HG03108 (cell line): ENCODE results near the gene KCNMA1.

Experiments
- ATAC-seq: cut with Tn5 transposase; IDR thresholded peaks from one replicate; pipeline ENCODE4 v1.9.1; 2021; ENCODE audit warnings: moderate library complexity; ENCODE audit not compliant: unreplicated experiment

The KCNMA1 gene

DNA sequence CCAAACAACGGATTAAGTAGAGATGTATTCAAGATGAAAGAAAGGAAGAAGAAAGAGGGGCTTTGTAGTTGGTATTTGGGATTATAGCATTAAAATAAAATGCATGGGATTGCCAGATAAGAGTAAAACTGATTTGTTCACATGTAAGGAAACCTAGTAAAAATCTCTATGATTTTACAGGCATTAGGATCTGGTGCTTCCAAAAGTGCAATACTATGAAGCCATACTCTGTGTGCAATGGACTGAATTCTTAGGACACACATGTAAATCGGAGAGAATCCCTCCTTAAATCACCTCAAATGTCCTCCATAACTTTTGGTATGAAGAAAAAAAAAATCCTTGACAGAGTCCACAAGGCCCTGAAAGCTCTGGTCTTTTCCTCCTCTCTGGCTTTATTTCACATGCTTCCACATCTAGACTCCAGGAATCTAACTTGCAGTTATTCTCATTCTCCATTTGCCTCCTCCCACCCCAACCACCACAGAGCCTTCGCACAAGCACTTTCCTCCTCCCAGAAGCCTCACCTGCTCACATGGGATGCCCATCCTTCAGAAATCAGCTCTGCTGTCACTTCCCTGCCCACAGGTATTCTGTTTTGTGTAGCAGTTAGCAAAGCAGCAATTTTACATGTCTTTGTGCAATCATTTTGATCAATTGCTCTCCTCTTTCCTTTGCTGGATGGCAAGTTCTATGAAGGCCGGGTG lies 378.3 kb downstream of the KCNMA1 start:
- ATAC-seq, result no peak

DNA sequence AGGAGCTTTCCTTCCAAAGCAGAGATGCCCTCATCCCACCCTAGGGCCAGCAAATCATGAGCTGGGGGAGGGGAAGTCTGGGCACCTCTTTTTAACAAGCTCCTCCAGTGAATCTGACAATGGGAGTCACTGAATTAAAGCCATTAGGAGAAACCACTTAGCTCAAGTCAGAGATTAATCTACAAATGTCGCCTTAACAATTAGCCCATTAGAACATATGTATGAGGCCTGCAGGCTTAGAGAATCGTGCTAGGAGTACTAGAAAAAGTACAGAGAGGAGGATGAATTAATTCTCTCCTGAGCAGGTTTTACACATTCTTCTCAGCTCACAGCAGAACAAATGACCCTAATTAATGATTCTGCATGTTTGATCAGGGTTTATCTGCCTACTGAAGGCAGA lies 381.3 kb downstream of the KCNMA1 start:
- no peak for ATAC-seq

DNA sequence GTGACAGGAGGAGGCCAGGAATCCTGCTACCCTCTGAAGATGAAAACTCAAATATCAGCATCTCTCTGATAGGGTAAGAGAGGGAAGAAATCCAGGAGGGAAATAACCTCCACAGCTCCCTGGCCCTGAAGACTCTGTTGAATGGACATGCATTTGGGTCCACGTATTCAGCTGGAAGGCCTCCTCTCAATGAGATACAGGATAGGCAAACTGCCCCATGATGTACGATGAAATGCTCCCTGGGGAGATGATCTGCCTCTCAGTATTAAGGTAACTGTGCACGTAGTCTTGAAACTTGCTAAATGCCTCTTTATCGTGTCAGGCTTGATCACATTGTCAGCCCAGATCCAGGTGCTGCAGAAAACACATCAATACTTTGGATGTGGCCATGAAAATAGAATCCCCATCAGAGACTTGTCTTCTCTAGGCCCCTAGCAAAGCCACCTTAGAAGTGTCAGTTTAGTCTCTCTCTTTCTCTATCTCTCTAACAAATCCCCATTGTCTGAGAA lies 384.0 kb downstream of the KCNMA1 start:
- ATAC-seq, result no peak

DNA sequence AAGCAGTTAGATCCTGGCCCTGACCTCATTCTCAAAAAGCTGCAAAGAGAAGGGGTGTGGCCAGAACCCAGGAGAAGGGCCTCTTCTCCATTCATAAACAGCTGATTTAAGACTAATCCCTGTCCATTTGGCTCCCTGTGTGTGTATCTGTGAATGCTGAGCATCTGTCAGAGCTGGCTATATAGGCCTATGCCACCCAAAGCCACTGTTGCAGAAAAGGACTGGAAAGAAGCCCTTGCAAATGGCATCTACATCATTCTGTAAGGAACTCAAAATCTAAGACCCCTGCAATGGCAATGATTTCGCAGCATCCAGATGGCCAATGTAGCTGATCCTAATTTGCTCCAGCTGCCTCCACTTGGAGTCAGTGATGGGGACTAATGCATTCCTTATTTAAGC lies 384.5 kb downstream of the KCNMA1 start:
- ATAC-seq, result no peak

DNA sequence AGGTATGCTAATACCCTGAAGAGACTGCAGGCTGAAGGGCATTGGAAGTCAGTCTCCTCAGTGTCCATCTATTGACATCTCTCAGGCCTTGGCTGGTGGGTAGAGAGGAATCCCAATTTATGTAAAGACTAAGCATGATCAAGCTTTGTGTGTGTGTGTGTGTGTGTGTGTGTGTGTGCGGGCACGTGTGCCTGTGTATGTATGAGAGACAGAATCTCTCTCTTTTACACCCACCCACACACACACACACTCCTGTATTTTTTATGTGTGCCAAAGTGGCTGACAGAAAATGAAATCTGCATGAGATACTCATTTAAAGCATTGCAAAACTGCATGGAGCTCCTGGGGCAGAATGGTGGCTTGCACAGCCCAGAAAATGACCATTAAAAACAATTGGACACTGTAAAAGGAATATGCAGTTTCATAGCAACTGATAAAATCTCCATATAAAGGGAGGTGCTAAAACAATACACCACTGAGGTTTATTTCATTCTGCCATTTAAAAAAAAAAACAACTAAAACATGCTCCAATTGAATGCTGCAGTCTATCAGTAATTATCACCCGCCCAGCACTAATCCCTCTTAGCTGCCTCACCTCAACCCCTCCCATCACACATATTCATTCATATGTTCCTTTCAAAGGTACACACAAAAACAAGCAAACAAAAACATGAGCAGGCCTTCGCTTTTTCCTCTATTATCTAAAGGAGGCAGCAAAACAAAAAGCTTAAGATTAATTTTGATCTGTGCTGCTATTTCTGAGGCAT lies 385.0 kb downstream of the KCNMA1 start:
- no peak for ATAC-seq

DNA sequence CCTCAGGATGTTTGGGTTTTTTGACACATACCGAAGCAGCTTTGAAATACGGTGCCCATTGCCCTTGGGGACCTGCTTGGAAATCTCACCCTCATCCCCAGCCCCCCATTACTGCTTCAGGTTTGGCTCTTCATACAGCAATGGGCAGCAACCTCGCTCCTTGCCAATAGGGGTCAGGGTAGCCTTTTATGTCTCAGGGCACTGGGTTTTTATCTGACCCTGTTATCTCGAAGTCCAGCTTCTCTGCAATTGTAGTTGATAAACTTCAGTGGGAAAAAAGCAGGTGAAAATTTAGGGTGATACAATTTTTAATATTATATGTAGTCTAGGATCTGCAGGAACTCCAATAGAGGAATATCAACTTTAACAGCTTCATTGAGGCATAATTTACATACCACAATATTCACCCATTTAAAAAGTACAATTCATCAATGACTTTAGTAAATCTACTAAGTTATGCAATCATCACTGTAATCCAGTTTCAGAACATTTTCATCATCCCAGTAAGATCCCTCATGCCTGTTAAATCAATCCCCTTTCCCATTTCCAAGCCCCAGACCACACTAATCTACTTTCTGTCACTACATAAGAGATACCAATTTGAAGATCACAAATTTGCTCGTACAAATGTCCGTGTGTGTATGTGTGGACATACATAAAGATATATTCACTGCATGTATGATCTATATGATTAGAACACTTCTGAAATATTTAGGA lies 386.2 kb downstream of the KCNMA1 start:
- no peak for ATAC-seq

DNA sequence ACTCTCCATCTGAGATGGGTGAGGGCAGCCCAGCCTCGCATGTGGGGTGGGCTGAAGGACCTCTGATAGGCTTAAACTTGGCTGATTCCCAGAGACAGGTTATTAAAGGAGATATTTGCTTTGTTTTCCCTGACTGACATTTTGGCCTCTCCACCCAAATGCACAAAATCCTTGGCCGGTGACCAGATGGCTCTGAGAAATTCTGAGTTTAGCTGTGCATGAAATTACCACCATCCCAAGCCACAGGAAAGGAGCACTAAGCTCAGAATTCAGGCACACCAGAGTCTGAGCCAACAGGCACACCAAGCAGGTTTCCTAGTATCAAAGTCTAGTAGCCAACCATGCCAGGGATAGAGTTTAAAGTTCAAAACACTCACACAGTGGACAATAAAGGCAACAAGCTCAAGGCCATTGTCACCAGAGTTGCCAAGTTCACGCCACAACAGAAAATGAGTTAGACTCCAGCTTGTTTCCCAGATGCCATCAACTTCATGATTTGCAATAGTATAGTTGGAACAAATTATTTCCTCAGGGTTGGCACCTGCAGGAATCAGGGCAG lies 387.6 kb downstream of the KCNMA1 start:
- no peak for ATAC-seq

DNA sequence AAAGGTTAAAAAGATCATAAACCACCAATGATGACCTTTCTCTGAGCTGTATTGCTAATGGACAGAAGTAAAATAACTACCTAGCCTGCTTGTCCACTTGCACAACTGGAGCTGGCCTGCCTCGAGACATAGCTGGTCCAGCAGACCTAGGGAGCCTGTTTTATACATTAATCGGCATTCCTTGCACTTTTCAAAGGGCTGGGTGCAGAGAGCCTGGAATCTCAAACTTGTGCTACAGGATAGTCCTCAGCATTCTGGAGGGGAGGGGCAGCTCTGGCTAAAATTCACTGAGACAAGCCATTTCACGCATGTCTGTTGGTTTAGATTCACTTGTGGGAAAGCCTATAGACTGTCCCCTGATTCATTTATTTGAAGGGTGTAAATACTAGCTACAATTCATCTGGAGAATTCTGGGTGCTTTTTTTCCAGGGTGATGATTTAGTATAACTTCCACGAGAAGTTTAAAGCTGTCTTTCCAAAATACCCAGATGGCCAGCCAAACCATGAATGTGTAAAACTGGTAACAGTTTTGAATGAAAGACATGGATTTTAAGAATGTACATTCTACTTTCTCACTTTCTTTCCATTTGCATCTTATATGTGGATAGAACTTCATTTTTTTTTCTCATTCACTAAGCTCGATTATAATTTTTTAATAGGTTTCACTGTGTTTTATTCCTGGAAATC lies 389.4 kb downstream of the KCNMA1 start:
- ATAC-seq, result no peak

DNA sequence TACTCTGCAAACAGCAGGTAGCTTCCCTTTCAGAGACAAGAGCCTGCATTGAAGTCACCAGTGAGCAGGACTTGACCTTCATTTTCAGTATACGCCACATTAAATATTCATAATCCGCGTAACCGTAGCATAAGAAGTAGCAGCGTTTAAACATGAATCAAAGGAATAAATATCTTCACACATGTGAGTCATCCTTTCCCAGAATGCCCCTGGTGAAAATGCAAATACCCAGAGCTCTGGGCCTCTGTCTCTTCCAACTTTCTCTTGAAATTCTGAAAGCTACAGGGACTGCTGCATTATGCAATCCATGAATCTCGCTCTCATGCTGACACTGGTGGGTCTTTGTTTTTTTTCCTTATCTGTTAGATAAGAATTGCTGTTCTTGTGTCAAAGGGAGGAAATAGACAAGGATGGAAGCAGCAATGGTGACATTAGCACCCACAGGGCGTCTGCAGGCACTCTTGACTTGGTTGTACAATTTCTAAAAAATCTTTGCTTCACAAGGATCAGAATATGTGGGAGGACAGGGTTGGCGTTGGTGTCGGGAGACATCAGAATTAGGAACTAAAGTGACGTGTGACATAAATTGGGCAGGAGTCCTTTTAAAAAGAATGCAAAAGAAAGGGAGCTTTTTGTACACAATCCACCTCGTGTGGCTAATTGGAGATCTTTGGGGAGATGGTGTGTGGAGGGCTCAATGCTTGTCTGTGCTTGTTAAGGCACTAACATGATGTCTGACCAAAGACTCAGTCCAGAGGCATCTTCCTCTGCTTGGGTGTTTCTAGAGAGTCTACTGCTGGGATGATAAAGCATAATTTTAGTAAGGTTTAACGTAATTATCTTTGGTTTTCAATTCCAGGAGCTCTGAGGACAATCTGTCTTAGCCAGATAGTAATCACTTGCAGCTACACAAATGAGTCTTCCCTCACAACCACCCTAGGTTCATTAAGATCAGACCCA lies 390.3 kb downstream of the KCNMA1 start:
- no peak for ATAC-seq

DNA sequence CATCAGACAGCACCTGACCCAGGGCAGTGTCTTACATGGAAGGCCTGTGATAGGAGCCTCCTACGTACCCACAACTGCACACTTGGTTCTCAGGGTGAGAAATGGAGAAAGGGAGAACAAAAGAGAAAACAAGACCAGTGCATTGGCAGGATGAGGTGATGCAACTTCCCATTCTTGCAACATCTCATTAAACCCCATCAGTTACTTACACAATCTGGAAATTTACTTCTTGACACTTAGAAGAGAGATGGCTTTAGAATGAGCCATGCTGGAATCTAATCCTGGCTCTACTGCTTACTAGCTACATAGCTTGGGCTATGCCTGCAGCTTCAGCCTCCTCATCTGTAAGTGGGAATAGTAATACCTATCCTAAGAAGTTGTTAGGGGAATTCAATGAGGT lies 391.7 kb downstream of the KCNMA1 start:
- no peak for ATAC-seq

DNA sequence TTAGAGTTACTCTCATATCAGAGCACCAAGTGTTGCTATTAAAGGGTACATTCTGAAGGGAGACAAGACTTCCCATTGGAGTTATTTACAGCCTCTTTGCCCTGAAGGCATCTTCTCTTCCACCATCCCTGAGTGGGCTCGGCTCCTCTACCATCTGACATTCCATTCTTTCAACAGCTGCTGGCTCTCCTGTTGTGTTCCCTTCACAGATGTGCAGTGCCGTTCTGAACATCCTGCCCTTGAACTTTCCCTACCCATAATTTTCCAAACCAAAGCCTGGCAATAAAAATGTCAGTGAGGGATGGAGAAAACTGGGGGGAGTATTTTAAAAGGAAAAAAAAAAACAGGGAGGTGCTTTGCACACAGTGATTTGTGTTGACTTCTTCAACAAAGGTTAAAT lies 392.9 kb downstream of the KCNMA1 start:
- no peak for ATAC-seq

DNA sequence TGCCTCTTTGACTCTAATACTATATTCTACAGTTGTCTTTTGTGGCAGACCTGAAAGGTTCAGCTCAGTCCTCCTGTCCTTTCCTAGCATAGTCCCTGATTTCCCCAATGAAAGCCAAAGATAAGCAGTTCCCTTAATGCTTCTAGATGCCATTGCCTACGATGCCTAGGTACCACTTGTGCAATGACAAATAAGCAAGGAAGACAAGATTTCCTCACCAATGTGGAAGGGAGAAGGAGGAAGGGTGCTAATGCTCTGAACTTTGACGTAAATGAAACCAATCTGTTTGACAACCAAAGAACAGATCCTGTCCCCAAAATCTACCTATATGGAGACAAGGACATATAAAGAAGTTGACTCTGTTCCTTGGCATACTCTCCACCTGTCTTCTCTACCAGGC lies 393.3 kb downstream of the KCNMA1 start:
- ATAC-seq, result no peak

DNA sequence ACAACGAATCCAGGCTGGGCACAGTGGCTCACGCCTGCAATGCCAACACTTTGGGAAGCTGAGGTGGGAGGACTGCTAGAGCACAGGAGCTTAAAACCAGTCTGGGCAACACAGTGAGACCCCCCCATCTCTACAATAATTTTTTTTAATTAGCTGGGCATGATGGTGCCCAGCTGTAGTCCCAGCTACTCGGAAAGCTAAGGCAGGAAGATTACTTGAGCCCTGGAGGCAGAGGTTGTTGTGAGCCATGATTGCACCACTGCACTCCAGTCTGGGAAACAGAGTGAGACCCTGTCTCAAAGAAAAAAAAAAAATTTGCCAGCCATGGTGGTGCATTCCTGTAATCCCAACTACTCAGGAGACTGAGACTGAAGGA lies 396.3 kb downstream of the KCNMA1 start:
- no peak for ATAC-seq

DNA sequence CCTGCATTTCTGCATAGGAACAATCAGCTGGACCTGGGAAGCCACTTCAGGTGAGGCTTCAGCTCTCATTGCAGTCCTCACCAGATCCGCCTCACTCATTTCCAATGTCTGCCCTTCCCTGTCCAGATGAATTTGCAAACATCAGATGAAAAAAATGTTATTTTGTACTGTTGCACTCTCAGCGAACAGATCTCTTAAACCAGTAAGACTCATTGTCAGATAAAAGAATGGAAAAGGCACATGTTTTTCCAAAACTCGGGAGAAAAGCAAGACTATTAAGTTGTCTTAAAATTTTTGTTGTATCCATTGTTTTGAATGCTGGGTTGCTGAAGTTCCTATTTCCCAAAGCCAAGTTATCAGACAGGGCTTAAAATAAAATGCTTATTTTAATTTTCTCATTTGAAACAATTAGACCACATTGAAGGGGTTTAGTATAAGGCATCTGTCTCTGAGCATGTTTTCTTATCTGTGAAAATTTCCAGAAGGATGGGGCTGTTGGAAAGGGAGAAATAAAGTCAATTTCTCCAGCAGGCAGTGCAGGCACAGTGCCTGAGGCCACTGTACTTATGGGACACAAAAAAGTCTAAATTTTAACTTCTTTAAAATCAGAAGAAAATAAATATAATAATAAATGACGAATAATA lies 396.8 kb downstream of the KCNMA1 start:
- ATAC-seq, result no peak

DNA sequence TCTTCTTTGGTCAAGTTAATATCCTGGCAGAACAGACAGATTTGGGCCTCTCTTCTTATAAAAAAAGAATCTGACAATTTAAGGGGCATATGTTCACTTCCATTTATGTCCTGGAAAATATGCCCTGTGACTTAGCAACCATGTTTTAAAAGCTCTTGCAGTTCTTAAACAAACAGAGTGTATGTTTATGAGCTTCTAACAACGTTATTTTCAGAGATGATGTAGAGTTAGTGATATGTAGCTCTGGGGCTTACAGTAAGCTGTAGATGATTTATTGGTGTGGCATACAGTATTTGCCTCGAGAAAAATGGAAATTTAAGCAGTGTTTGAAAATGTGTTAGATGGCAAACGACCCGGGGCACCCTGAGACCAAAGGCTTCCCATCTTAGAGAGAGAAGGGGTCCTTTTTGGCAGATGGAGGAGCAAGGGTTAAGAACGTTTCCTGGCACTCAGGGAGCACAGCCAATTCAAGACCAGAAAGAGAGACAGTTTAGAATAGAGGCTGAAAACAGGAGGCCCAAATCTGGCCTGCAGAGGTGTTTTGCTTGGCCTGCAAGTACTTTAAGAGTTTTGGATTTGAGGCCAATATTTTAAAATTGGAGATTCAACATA lies 397.5 kb downstream of the KCNMA1 start:
- no peak for ATAC-seq

DNA sequence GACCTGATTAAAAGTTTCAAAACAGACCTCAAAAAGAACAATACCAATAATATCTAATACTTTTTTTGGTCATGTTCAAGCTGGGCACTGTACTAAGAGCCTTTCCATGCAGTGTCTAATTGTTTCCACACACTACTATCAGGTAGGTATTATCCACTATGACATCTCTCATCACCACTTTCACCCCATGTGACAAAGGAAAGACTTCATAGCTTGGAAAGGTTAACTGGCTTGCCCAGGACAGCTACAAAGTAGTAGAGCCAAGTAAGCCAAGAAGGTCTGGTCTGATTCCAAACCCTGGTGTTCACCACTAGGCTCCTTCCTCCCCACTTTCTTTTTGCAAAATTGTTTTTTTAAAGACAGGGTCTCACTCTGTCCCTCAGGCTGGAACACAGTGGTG lies 400.5 kb downstream of the KCNMA1 start:
- no peak for ATAC-seq

DNA sequence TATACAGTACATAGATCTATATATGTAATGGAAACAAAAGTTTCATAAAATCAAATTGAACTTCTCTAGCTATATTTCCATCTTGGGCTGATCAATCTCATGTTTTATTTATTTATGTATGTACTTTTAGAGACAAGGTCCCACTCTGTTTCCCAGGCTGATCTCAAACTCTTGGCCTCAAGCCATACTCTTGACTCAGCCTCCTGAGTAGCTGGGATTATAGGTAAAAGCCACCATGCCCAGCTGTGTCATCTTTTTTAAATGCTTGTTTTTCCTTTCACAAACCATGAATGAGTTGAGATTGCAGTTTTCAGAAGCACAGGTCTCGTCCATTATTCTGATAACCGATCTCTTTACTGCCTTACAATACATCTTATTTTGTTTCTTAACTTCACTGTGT lies 400.9 kb downstream of the KCNMA1 start:
- no peak for ATAC-seq

DNA sequence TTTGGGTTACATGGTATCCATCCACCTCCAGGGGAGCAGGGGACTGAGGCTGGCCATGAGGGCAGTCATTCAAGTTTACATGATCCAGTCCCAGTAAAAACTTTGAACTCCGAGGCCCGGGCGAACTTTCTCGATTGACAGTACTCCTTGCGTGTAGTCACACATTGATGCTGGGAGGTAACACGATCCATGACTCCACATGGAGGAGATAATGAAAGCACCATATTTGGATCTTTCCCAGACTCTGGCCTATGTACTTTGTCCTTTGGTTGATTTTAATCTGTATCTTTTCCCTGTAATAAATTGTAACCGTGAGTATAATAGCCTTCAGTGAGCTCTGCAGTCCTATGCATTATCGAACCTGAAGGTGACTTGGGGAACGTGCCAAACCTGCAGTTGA lies 401.6 kb downstream of the KCNMA1 start:
- no peak for ATAC-seq

DNA sequence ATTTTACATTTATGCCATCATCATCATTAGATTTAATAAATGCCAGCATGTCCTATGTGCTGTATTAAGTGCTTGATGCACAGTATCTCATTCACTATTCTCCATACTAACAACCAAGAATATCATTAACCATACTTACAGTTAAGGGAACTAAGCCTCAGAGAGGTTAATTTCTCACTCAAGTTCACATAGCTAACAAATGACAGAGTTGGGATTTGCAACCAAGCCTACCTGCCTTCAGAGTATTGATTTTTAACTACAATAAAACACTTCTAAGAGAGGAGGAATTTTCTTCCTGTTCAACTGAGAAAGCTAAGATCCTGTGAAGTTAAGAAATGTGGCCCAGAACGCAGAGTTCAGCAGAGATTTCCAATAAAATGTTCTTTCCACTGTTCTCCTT lies 403.0 kb downstream of the KCNMA1 start:
- ATAC-seq, result no peak
